Body of pancreas (tissue), 4 donors: ENCODE data around the gene RPRD1B. TPM values are rescaled to one million over a fixed set of nuclear protein-coding genes. Genes with fewer than 3 reads are reported as not detected.

Experiments
- ATAC-seq: fragments of 150-250 bp; one replicate; pipeline ENCODE4 v1.9.1; 2016
- DNase-seq, 4 donors: peaks; one replicate each; pipeline ENCODE4 v3.0.0-alpha.2; 2019
- H3K27ac ChIP-seq, 4 donors: fragments of 200-600 bp; sonication (generic); 1 replicate in 3 of 4; 2 replicates in 1 of 4; pipeline versions ENCODE4 v1.5.1 to v1.6.1; 2016 to 2019; ENCODE audit warnings: mild to moderate bottlenecking in 1 of 4, mixed read lengths in 1 of 4, moderate library complexity in 1 of 4
- H3K27me3 ChIP-seq, 2 donors: fragments of 200-600 bp; sonication (generic); one replicate each; pipeline ENCODE4 v1.6.0; 2016; ENCODE audit warnings: mild to moderate bottlenecking in 1 of 2
- H3K36me3 ChIP-seq, 2 donors: fragments of 200-600 bp; sonication (generic); replicated peaks in 1 of 2; 2 replicates each; pipeline ENCODE4 v1.5.1; 2016; ENCODE audit warnings: low read depth in 2 of 2; ENCODE audit not compliant: insufficient read depth in 1 of 2
- H3K4me1 ChIP-seq: fragments of 200-600 bp; sonication (generic); one replicate; pipeline ENCODE4 v1.6.0; 2016
- H3K4me3 ChIP-seq, 2 donors: fragments of 200-600 bp; sonication (generic); 1 replicate in 1 of 2; 2 replicates in 1 of 2; pipeline ENCODE4 v1.5.1; 2016 to 2019
- H3K9me3 ChIP-seq, 3 donors: fragments of 200-600 bp; sonication (generic); 1 replicate in 2 of 3; 2 replicates in 1 of 3; pipeline ENCODE4 v1.5.1; 2016
- CTCF ChIP-seq, 7 experiments: fragments of 450-650 bp in 4 of 7; fragments of 200-600 bp in 3 of 7; sonication (generic) in 3 of 7; IDR thresholded peaks; one replicate each; pipeline ENCODE4 v1.5.1; 2016 to 2019; ENCODE audit warnings: antibody characterized with exemption in 7 of 7
- POLR2A ChIP-seq, 3 donors: fragments of 450-650 bp; IDR thresholded peaks; one replicate each; pipeline ENCODE4 v1.6.1; 2016; ENCODE audit warnings: antibody characterized with exemption in 3 of 3, mild to moderate bottlenecking in 2 of 3
- WGBS, 2 donors: methylation state at CpG; one replicate each; pipeline ENCODE4 v1.1.5; 2017; 5-methylcytosine and 5-hydroxymethylcytosine counted together
- intact Hi-C: fragments of 100-400 bp; cut with DNase I; formaldehyde crosslinking; loops from one replicate; pipeline ENCODE4 v1.15.1; 2023
- total RNA-seq, 2 donors: library from RNA; depleted of rRNA; stranded (reverse); fragments of >200 nt; gene quantifications; one replicate each; pipeline ENCODE4 v1.1.0, GENCODE V29; 2016

RPRD1B gene
- total RNA-seq, 2 donors from 2014 or later, result 8.8 to 12.5 TPM

GRCh38 chr20:37995856-37996605 lies 37.5 kb upstream of the RPRD1B start:
- intact Hi-C loops, result no loop called here
- H3K4me1 ChIP-seq, result peaks cover 15% of the 10 kb centered on the region
- 85 to 86% methylated on average over 9 of the region's 9 CpGs for WGBS, 2 donors
- H3K36me3 ChIP-seq, result peaks cover 13 to 44% of the 10 kb centered on the region in 2 donors
- no peak overlapping the region for H3K4me3 ChIP-seq
- ATAC-seq, result no peak
- no peaks in the 10 kb centered on the region for H3K27me3 ChIP-seq
- no peak for DNase-seq
- no peaks in the 10 kb centered on the region for H3K9me3 ChIP-seq
- no peak overlapping the region for H3K27ac ChIP-seq
- TF ChIP-seq CTCF (IDR thresholded peaks at IDR 0.05), result no peak
- TF ChIP-seq POLR2A (IDR thresholded peaks at IDR 0.05), result no peak

- Histone ChIP-seq H3K36me3 (peaks cover 13 to 55% of the 10 kb centered on the region in 2 donors), H3K9me3 (no peaks in the 10 kb centered on the region), H3K4me3 (no peak overlapping the region), H3K27me3 (no peaks in the 10 kb centered on the region), H3K4me1 (peaks cover 4% of the 10 kb centered on the region), H3K27ac (no peak overlapping the region)
- 93% methylated on average over 3 of the region's 3 CpGs for WGBS, 2 donors
- no peak for ATAC-seq
- DNase-seq, result no peak
- intact Hi-C loops, result no loop called here
- no peak for TF ChIP-seq CTCF (IDR thresholded peaks at IDR 0.05)
- no peak for TF ChIP-seq POLR2A (IDR thresholded peaks at IDR 0.05)
Observed at GRCh38 chr20:37997516-37997915, 36.0 kb upstream of the RPRD1B start.

- H3K27me3 ChIP-seq, result no peaks in the 10 kb centered on the region
- DNase-seq (no peak), ATAC-seq (no peak)
- WGBS, 2 donors, result 83 to 88% methylated on average over 15 of the region's 15 CpGs
- TF ChIP-seq POLR2A (IDR thresholded peaks at IDR 0.05), result no peak
- TF ChIP-seq CTCF (IDR thresholded peaks at IDR 0.05), result no peak
- no peaks in the 10 kb centered on the region for H3K4me1 ChIP-seq
- no peak overlapping the region for H3K27ac ChIP-seq
- no peak overlapping the region for H3K4me3 ChIP-seq
- H3K9me3 ChIP-seq, result no peaks in the 10 kb centered on the region
- intact Hi-C loops, result no loop called here
- peaks cover 13 to 58% of the 10 kb centered on the region in 2 donors for H3K36me3 ChIP-seq
Observed at GRCh38 chr20:37999526-38000263, 33.9 kb upstream of the RPRD1B start.

DNA sequence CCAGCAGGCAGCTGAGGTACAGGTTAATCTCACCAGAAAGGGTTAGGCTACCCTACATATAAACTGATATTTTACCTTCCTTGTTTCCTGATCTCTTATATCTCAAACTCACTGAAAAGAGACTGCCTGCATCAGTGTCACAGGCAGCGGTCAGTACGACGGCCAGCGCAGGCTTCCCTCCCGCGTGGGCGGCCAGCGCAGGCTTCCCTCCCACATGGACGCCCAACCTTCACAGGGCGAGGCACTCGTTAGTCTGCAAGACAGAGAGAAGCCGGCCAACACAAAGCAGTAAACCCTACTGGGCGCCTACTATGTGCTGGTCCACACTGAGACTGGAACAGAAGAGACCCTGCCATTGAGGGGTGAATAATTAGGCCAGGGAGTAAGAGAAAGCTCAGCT lies 33.3 kb upstream of the RPRD1B start:
- intact Hi-C loops, result no loop called here

More for the DNA sequence above, 33.3 kb upstream of the RPRD1B start:
- Histone ChIP-seq H3K4me1 (no peaks in the 10 kb centered on the region), H3K27ac (no peak overlapping the region), H3K9me3 (no peaks in the 10 kb centered on the region), H3K36me3 (peaks cover 13 to 57% of the 10 kb centered on the region in 2 donors), H3K27me3 (no peaks in the 10 kb centered on the region), H3K4me3 (no peak overlapping the region)
- TF ChIP-seq CTCF (IDR thresholded peaks at IDR 0.05) (no peak), POLR2A (IDR thresholded peaks at IDR 0.05) (no peak)
- ATAC-seq, result no peak
- 90 to 92% methylated on average over 12 to 13 of the region's 13 CpGs for WGBS, 2 donors
- no peak for DNase-seq
